ENCODE results near the gene RCBTB1. TPM values are rescaled to one million over a fixed set of nuclear protein-coding genes. Genes with fewer than 3 reads are reported as not detected.

The RCBTB1 gene
- total RNA-seq, 1 donor from 2014 or later: 54.2 TPM

- no peaks in the 10 kb centered on the region for H3K36me3 ChIP-seq
- no peaks in the 10 kb centered on the region for H4K20me1 ChIP-seq (ENCODE audit: low read depth)
- Mint-ChIP-seq H3K36me3 (no peaks in the 10 kb centered on the region), H3K9me3 (no peaks in the 10 kb centered on the region), H3K4me3 (no peak within 1 kb of the TSS), H3K27me3 (ENCODE audit: insufficient read depth, low read depth) (peaks cover 9% of the 10 kb centered on the region), H3K4me1 (peaks cover 13% of the 10 kb centered on the region), H3K27ac (peak within 1 kb of the TSS; percentile 85)
- H3K4me1 ChIP-seq: peaks cover 5% of the 10 kb centered on the region
- peak within 1 kb of the TSS; percentile 100 for H2AFZ ChIP-seq (replicated peaks)
- H3K9ac ChIP-seq: no peak within 1 kb of the TSS
- DNase-seq (ENCODE audit: low spot score): peak; percentile 44
- peak within 1 kb of the TSS; percentile 67 for H3K4me2 ChIP-seq
- no peaks in the 10 kb centered on the region for H3F3A ChIP-seq (ENCODE audit: low read depth)
- H3K79me2 ChIP-seq (ENCODE audit: low read depth): no peaks in the 10 kb centered on the region
- TF ChIP-seq EZH2phosphoT487 (IDR thresholded peaks at IDR 0.05) (no peak), CTCF (IDR thresholded peaks at IDR 0.05) (no peak)
- no peaks in the 10 kb centered on the region for H3K27me3 ChIP-seq
- no peak within 1 kb of the TSS for H3K27ac ChIP-seq
- H3K9me3 ChIP-seq (ENCODE audit: low read depth): no peaks in the 10 kb centered on the region
- H3K4me3 ChIP-seq: peak within 1 kb of the TSS; percentile 25
These were observed 42.7 kb upstream of the RCBTB1 start, which contains the start of gene ARL11 for GRCh38 chr13:49627831-49628652. ARL11 (plus strand) TSS chr13:49628507; CDS start chr13:49630448, 1,941 bp downstream.

DNA sequence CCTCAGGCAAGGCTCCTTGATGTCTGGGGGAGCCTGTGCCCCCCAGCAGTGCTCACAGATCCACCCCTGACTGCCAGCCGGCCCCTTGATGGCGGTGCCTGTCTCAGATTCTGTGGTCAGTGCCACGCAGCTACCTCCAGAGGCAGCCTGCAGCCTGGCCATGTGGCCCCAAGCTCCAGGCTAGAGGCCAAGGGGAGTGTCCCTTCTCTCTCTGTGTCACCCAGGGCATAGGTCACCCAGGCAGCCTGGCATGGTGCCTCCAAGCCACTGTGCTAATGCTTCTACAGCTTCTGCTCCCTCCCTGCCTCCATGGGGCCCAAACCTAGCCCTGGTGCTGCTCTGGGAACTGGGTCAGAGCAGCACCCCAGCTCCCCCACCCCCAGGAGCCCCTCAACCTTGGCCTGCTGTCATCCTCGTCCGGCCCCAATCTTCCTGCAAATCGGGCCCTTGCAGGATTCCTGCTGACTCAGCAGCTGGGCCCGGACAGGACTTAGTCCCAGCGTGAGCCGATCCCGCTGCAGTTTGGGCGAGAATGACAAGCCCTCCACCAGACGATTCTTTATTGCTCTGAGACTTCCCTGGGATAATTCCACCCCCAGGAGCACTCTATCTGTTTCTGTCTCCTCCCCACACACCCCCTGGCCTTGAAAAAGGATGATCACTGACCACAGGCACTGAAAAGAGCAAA lies 40.2 kb upstream of the RCBTB1 start:
- no peak overlapping the region for H3K9ac ChIP-seq
- no peak for DNase-seq (ENCODE audit: low spot score)
- no peak overlapping the region for H3K4me3 ChIP-seq
- H3K79me2 ChIP-seq (ENCODE audit: low read depth): no peaks in the 10 kb centered on the region
- peaks cover 5% of the 10 kb centered on the region for H3K4me1 ChIP-seq
- Mint-ChIP-seq H3K27me3 (ENCODE audit: insufficient read depth, low read depth) (peaks cover 9% of the 10 kb centered on the region), H3K4me1 (peaks cover 13% of the 10 kb centered on the region), H3K27ac (peak overlapping the region; percentile 48), H3K4me3 (no peak overlapping the region), H3K9me3 (no peaks in the 10 kb centered on the region), H3K36me3 (no peaks in the 10 kb centered on the region)
- no peaks in the 10 kb centered on the region for H3K9me3 ChIP-seq (ENCODE audit: low read depth)
- H4K20me1 ChIP-seq (ENCODE audit: low read depth): no peaks in the 10 kb centered on the region
- H3F3A ChIP-seq (ENCODE audit: low read depth): no peaks in the 10 kb centered on the region
- no peak overlapping the region for H2AFZ ChIP-seq (replicated peaks)
- no peaks in the 10 kb centered on the region for H3K27me3 ChIP-seq
- H3K36me3 ChIP-seq: no peaks in the 10 kb centered on the region
- H3K27ac ChIP-seq: no peak overlapping the region
- H3K4me2 ChIP-seq: no peak overlapping the region
- TF ChIP-seq EZH2 (IDR thresholded peaks at IDR 0.05): no peak
- no peak for TF ChIP-seq EZH2phosphoT487 (IDR thresholded peaks at IDR 0.05)
- no peak for TF ChIP-seq CTCF (IDR thresholded peaks at IDR 0.05)

DNA sequence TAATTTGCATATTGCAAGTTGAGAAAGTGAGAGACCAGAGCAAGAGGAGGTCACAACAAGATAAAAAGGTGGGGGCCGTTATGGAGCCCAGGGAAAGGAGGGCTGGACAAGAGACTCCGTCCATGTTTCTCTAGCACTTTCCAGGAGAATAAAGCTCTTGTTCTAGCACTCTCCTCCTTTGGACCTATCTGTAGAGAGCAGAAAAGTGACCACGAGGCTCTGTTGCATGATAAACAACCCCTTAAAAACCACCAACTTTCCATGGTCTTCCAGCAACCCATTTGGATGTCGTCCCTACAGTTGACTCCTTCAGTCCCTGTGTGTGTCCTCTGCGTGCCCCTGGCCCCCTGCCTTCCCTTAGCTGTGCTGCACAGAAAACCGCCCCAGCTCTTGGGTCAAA lies 38.9 kb upstream of the RCBTB1 start:
- no peak for TF ChIP-seq EZH2 (IDR thresholded peaks at IDR 0.05)
- no peak for TF ChIP-seq CTCF (IDR thresholded peaks at IDR 0.05)
- TF ChIP-seq EZH2phosphoT487 (IDR thresholded peaks at IDR 0.05): no peak
- peaks cover 9% of the 10 kb centered on the region for H3K27me3 Mint-ChIP-seq (ENCODE audit: insufficient read depth, low read depth)
- Histone ChIP-seq H3K36me3 (no peaks in the 10 kb centered on the region), H2AFZ (replicated peaks) (no peak overlapping the region), H3K4me3 (no peak overlapping the region), H3K4me1 (peaks cover 5% of the 10 kb centered on the region), H3F3A (ENCODE audit: low read depth) (no peaks in the 10 kb centered on the region), H3K27ac (no peak overlapping the region), H3K27me3 (no peaks in the 10 kb centered on the region), H4K20me1 (ENCODE audit: low read depth) (no peaks in the 10 kb centered on the region), H3K4me2 (no peak overlapping the region), H3K9me3 (ENCODE audit: low read depth) (no peaks in the 10 kb centered on the region), H3K79me2 (ENCODE audit: low read depth) (no peaks in the 10 kb centered on the region), H3K9ac (no peak overlapping the region)
- DNase-seq (ENCODE audit: low spot score): no peak
- H3K27ac Mint-ChIP-seq: no peak overlapping the region
- no peaks in the 10 kb centered on the region for H3K9me3 Mint-ChIP-seq
- peaks cover 13% of the 10 kb centered on the region for H3K4me1 Mint-ChIP-seq
- no peaks in the 10 kb centered on the region for H3K36me3 Mint-ChIP-seq
- H3K4me3 Mint-ChIP-seq: no peak overlapping the region

Data from neural progenitor cell (in vitro differentiated cells).